HG03432 (cell line): ENCODE measurements around the gene LIMK2.
"Not testable (repeated sequence)": the region's sequence is repeated elsewhere in the genome, so short reads cannot be mapped to it uniquely, and the experiment has no call there.

ENCODE experiments used
- ATAC-seq: cut with Tn5 transposase; IDR thresholded peaks from one replicate; pipeline ENCODE4 v1.9.1; 2021; ENCODE audit warnings: mild to moderate bottlenecking, moderate library complexity; ENCODE audit not compliant: unreplicated experiment

The LIMK2 gene

DNA sequence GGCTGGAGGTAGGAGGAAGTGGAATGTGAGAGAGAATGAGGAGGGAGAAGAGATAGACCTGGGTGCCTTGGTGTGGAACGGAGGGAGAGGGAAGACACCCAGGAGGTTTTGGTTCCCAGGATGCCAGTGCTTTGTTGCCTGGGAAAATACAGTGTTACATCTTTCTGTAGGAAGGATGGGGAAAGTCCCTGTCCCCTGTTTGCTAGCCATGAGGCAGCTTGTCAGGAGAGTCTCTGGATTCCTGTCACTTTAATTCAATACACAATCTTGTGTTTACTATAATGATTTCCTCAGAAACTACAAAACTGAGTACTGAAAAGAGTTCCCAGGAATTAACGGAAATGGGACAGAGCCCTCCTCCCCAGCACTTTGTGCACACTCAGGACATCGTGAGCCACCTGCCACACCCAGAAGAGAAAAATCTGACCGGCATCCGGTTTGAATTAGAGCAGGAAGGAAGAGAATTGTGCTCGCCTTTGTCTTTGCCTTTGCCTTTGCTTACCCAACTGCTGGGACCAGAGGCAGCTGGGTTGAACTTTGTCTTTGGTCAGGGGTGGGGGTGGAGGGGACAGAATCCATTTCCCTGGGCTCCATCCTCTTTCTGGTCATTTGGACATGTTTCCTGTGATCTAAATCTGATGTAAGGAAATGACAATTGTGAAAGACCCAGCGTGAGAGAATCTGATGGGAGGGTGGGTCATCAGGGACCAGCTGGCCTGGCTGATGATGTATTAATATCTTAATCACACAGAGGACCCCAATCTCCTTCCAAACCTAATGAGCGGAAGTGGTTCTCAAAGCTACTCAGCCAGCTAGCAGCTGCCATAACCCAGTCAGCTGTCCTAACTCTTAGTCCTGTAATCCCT lies 1.3 kb upstream of the LIMK2 start:
- ATAC-seq: no peak

GRCh38 chr22:31211482-31211861 lies 626 bp upstream of the LIMK2 start:
- no peak for ATAC-seq

DNA sequence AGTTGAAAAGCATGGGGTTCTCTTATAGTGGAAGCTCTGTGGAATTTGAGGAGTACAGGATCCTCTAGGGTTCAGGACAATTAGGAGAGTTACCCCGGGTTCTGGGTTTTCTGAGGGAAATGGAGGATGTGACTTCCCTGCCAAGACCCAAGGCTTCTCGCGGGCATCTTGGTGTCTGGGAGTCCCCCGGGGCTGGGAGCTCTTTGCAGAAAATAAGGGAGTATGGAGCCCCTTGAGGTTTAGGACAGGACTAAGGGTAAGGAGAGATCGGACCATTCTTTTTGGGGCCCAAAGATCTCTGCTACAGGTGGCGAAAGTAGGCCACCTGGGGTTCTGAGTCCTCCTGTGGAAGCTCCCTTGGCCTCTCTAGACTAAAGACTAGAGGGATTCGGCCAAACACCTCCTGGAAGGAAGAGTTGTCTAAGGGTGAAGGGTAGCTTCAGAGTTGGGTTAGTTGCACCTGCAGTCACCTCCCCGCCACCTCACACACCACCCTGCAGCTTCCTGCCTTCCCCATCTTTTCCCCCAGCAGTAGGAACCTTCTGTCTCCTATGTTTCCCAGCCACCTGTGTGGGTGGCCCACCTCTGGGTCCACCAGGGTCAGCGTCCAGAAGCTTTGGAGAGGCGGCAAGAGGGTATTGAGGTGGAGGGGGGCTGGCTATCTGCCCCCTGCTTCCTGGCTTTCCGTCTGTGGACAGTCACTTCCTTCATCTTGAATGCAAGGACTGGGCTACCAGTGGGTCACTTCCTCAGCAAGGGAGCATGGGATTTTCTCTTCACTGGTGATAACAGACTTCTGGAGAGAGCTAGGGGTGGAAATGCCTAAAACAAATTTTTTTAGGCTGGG lies 908 bp downstream of the LIMK2 start:
- ATAC-seq: no peak

DNA sequence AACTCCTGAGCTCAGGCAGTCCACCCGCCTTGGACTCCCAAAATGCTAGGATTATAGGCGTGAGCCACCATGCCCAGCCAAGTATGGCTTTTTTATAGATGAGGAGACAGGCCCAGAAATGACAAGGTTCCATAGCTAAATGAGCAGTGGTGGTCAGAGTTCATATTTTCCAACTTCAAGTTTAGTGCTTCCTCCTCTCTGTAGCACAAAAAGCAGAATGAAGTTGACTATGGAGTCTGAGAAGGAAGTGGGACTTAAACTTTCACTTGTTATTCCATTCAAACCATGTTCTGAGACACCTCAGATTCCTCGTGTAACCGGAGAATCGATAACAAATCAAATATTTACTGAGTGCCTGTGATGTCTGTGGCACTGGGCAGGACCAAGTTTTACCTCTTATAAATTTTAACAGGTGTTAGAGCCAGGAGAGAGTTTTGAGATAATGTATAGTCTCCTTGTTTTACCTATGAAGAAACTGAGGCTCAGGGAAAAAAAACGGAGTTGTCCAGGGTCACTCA lies 3.0 kb downstream of the LIMK2 start:
- no peak for ATAC-seq

DNA sequence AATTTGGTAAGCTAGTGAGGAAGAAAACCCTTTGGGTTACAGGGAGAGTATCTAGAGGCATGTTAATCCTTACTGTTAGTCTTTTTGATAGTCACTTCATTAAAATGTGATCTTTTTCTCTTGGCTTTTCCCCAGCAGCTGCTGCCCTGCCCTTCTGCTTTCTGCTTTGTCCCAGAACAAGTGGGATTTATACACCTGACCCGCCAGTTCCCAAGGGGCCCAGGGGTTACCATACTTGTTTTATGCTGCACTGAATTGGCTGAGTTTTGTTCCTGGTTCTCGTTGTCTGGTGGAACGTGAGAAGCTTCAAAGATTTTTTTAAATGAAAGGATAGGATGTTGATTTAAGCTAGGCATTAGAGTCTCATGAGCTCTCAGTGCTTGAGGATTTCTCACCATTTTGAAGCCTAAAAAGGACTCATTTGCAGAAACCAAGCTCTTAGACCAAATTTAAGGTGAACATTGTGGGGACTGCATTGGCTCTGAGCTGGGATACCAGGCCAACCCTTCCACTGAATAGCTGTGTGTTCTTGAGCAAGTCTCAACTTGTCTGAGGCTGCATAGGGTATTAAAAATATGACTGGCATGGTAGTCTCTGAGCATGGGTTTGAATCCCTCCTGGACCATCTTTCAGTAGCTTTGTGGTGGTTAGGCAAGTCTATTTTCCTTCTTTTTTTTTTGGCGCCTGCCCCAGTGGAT lies 6.6 kb downstream of the LIMK2 start:
- ATAC-seq: no peak

DNA sequence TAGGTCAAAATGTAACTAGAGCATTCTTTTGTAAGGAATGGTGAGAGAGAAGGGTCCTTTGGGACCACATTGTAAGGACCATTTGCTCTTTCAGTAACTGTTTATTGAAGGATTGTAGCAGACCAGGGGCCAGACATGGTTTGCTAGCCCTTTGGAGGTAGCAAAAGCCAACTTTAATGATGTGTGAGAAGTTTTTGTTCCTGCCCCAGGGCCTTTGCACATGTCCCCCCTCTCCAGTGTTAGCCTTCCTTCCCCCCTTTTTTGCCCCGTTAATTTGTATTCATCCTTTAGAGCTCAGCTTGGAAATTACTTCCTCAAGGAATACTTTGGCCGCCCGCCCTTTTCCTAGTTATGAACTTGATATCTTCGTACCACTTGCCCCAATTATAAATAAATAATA lies 9.0 kb downstream of the LIMK2 start:
- no peak for ATAC-seq

DNA sequence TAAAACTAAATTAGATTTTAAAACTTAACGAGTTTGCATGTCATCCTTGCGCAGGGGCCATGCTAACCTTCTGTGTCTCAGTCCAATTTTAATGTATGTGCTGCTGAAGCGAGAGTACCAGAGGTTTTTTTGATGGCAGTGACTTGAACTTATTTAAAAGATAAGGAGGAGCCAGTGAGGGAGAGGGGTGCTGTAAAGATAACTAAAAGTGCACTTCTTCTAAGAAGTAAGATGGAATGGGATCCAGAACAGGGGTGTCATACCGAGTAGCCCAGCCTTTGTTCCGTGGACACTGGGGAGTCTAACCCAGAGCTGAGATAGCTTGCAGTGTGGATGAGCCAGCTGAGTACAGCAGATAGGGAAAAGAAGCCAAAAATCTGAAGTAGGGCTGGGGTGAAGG lies 10.6 kb downstream of the LIMK2 start:
- no peak for ATAC-seq

DNA sequence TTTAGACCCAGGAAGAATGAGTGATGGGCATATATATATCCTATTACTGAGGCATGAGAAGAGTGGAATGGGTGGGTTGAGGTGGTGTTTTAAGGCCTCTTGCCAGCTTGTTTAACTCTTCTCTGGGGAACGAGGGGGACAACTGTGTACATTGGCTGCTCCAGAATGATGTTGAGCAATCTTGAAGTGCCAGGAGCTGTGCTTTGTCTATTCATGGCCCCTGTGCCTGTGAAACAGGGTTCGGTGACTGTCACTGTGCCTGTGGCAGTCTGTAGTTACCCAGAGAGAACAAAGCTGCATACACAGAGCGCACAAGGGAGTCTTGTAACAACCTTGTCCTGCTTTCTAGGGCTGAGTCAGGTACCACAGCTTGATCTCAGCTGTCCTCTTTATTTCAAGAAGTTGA lies 11.7 kb downstream of the LIMK2 start:
- no peak for ATAC-seq

DNA sequence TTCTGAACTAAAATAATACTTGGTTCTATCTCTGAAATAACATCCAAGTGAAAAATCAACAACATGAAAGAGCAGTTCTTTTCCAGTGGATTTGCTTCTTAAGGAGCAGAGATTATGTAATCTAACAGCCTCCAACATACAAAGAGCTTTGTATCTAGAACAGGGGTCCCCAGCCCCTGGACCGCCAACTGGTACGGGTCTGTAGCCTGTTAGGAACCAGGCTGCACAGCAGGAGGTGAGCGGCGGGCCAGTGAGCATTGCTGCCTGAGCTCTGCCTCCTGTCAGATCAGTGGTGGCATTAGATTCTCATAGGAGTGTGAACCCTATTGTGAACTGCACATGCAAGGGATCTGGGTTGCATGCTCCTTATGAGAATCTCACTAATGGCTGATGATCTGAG lies 12.6 kb downstream of the LIMK2 start:
- not testable (repeated sequence) for ATAC-seq

GRCh38 chr22:31227186-31227585 lies 15.1 kb downstream of the LIMK2 start:
- ATAC-seq: no peak

GRCh38 chr22:31229402-31230079 lies 17.4 kb downstream of the LIMK2 start:
- ATAC-seq: no peak

- ATAC-seq: no peak
Observed at GRCh38 chr22:31230155-31230870, 18.2 kb downstream of the LIMK2 start.

- ATAC-seq: no peak
Observed at GRCh38 chr22:31230871-31231621, 18.9 kb downstream of the LIMK2 start.

- ATAC-seq: no peak
Observed at GRCh38 chr22:31233001-31233400, 20.9 kb downstream of the LIMK2 start.

- ATAC-seq: no peak
Observed at GRCh38 chr22:31235081-31235480, 23.0 kb downstream of the LIMK2 start.

GRCh38 chr22:31236044-31236443 lies 23.9 kb downstream of the LIMK2 start:
- ATAC-seq: not testable (repeated sequence)

- no peak for ATAC-seq
Observed at GRCh38 chr22:31238057-31238456, 26.0 kb downstream of the LIMK2 start.

DNA sequence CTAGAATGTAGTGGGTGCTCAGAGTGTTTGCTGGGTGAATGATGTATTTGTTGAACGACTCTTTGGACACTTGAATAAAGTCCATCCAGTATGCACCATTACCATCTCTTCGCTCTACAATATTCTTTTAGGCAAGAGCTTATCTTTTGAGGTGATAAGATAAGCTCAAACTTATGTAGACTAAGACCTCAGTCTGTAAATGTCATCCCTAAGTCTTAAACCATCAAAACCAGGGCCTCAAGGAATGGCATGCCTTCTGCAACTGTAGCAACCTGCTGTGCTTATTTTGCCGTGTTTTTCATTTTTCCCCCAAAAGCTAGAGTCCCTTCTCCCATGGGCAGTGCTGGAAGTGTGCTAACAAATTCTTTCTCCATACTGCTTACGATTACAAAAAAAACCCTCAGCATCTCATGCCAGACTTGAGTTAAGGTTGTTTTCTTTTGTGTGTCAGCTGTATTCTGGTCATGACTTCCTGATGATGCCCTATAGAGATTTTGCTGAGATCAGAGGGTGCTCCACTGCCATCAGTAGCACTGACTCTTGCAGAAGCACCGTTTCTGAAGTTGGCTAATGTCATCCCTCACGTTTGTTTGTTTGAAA lies 27.8 kb downstream of the LIMK2 start:
- ATAC-seq: no peak

GRCh38 chr22:31241200-31241599 lies 29.1 kb downstream of the LIMK2 start:
- no peak for ATAC-seq
